Upper lobe of left lung (tissue), 6 donors: ENCODE measurements around the gene TOR4A. TPM values are rescaled to one million over a fixed set of nuclear protein-coding genes. Genes with fewer than 3 reads are reported as not detected.

Source experiments
- ATAC-seq, 2 donors: fragments of 200-7000 bp; cut with Tn5 transposase; one replicate each; pipeline ENCODE4 v1.9.1; 2022; ENCODE audit warnings: mild to moderate bottlenecking in 2 of 2, moderate library complexity in 2 of 2; ENCODE audit not compliant: low FRiP score in 2 of 2
- DNase-seq, 2 donors: peaks; one replicate each; pipeline ENCODE4 v3.0.0-alpha.2; 2019 to 2020
- H3K27ac ChIP-seq, 4 donors: fragments of 200-600 bp; sonication (generic); one replicate each; pipeline ENCODE4 v1.5.1; 2016 to 2019
- H3K27me3 ChIP-seq, 4 donors: fragments of 200-600 bp; sonication (generic); one replicate each; pipeline ENCODE4 v1.5.1; 2017 to 2019
- H3K36me3 ChIP-seq, 4 donors: fragments of 200-600 bp; sonication (generic); one replicate each; pipeline ENCODE4 v1.5.1; 2016 to 2019
- H3K4me1 ChIP-seq, 4 donors: fragments of 200-600 bp; sonication (generic); one replicate each; pipeline ENCODE4 v1.5.1; 2018 to 2019
- H3K4me3 ChIP-seq, 4 donors: fragments of 200-600 bp; sonication (generic); one replicate each; pipeline ENCODE4 v1.5.1; 2017 to 2019; ENCODE audit warnings: mild to moderate bottlenecking in 2 of 4, moderate library complexity in 1 of 4
- H3K9me3 ChIP-seq, 4 donors: fragments of 200-600 bp; sonication (generic); one replicate each; pipeline ENCODE4 v1.5.1; 2018 to 2019
- EP300 ChIP-seq, 4 donors: sonication (generic); formaldehyde crosslinking; IDR thresholded peaks; one replicate each; pipeline ENCODE4 v1.5.1; 2017; ENCODE audit warnings: antibody characterized with exemption in 4 of 4, control low read depth in 2 of 4
- POLR2A ChIP-seq, 4 donors: fragments of 450-650 bp; IDR thresholded peaks; one replicate each; pipeline ENCODE4 v1.5.1; 2016 to 2017; ENCODE audit warnings: antibody characterized with exemption in 4 of 4, mild to moderate bottlenecking in 2 of 4
- POLR2AphosphoS5 ChIP-seq, 2 donors: sonication (generic); formaldehyde crosslinking; IDR thresholded peaks; one replicate each; pipeline ENCODE4 v1.5.1; 2017; ENCODE audit warnings: antibody characterized with exemption in 2 of 2
- WGBS, 2 donors: methylation state at CpG; one replicate each; pipeline ENCODE4 v1.1.5; 2017 to 2018; 5-methylcytosine and 5-hydroxymethylcytosine counted together
- total RNA-seq, 6 donors: library from RNA; depleted of rRNA in 4 of 6; stranded (reverse); fragments of >200 nt in 4 of 6; gene quantifications; one replicate each; pipeline versions ENCODE4 v1.1.0 to v1.2.1, GENCODE V29; 2016 to 2021
- TF ChIP-seq, protein P1 (sequence below), 6 experiments: fragments of 450-650 bp in 4 of 6; fragments of 200-600 bp in 2 of 6; sonication (generic) in 2 of 6; IDR thresholded peaks; one replicate each; pipeline ENCODE4 v1.5.1; 2016 to 2019; ENCODE audit warnings: antibody characterized with exemption in 6 of 6
- donor health status: DM: no; HTN: no; CAD: no; lungs with moderate emphysema.
- donor health status: DM: no; HTN: yes; CAD: no; lungs with severe emphysema.

The TOR4A gene
- total RNA-seq, 6 donors from 2014 or later: 31.5 to 62.6 (median 39.2) TPM

DNA sequence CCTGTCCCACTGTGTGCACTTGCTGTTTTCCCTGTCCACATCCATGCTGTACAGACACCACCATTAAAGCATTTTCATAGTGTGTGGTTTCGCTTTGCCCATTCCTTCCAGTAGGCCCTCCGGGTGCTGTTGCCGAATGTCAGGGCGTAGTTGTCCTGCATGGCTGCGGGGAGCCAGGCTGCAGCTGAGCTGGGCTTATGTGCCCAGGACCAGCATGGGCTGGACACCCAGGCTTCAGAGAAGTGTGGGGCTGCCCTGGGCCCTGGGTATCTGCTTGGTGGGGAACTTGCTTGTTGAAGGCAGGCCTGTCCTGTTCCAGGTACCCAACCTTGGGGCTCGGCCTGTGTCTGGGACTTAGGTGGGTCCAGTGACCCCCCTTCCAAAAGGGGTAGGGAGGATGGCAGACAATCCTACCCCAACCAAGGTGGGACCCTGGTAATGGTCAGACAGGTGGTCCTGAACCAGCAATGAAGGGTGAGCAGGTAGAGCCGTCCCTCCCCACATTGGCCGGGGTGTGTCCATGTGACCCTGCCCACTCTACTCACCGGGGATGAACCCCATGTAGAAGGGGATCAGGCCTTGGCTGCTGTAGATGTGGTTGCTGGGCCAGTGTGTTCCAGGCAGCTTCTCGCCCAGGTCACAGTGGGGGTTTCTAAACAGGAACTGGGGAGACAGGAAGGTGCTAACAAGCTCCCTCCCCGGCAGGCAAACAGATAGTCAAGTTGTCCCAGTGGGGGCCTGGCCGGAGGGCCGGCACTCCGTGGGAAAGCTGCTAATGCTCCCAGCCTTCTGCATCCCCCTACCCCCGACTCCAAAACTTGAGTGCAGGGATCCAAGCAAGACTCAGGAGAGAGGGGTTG is 33.7 kb upstream of the TOR4A start:
- Histone ChIP-seq H3K4me3 (peak overlapping the region in 1 of 4 donors; percentile 95), H3K27me3 (no peaks in the 10 kb centered on the region), H3K9me3 (no peaks in the 10 kb centered on the region), H3K4me1 (peaks cover 24 to 59% (median 33%) of the 10 kb centered on the region in 4 donors), H3K36me3 (peaks cover 9 to 23% (median 18%) of the 10 kb centered on the region in 4 donors), H3K27ac (peak overlapping the region in 1 of 4 donors; percentile 28)
- DNase-seq (peak in 1 of 2 donors; percentile 66), ATAC-seq (no peak)
- TF ChIP-seq, protein P1, sequence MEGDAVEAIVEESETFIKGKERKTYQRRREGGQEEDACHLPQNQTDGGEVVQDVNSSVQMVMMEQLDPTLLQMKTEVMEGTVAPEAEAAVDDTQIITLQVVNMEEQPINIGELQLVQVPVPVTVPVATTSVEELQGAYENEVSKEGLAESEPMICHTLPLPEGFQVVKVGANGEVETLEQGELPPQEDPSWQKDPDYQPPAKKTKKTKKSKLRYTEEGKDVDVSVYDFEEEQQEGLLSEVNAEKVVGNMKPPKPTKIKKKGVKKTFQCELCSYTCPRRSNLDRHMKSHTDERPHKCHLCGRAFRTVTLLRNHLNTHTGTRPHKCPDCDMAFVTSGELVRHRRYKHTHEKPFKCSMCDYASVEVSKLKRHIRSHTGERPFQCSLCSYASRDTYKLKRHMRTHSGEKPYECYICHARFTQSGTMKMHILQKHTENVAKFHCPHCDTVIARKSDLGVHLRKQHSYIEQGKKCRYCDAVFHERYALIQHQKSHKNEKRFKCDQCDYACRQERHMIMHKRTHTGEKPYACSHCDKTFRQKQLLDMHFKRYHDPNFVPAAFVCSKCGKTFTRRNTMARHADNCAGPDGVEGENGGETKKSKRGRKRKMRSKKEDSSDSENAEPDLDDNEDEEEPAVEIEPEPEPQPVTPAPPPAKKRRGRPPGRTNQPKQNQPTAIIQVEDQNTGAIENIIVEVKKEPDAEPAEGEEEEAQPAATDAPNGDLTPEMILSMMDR (IDR thresholded peaks at IDR 0.05): peak in 1 of 6 experiments; percentile 7
- TF ChIP-seq EP300 (IDR thresholded peaks at IDR 0.05): no peak
- WGBS, 2 donors: 76 to 77% methylated on average over 6 to 15 of the region's 15 CpGs

DNA sequence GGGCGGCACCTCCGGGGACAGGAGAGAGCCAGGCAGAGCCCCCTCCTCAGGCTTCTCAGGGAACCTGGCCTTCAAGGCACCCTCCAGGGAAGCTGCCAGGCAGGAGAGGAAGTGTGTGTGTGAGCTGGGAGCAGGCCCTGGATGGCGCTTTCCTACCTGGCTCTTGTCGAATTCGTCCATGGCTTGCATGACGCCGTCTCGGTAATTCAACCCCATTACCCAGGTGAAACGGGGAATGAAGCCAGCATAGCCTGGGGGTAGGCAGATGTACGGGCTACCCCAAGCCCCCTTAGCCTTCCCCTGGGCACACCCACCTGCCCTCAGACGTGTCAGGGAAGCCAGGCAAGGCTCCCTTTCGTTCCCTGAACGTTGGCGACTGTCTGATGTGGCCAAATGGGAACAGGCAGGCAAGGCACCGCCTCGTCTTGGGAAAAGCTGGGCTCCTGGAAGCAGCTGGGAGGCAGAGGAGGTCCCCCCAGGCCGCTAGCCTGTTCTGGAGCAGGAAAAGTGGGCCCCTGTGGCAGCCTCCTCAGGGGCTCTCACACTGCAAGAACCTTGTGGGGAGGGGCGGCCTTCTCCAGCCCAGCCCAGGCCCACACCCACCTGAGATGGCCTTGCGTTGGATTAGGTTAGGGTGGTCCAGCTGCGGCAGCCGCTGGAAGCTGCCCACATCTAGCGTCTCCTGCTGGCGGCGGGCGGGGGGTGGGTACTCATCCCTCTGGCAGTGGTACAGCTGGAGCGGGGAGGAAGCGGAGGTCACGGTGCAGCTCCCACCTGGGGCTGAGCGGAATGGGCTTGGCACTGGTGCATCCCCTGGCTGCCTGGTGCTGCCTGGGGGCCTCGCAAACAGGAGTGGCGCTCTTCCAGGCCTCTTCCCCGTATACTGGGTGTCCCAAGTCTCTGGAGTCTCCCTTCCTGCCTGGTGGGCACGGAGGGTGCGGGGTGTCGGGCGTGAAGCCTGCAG is 32.8 kb upstream of the TOR4A start:
- 81% methylated on average over 34 of the region's 36 CpGs; no CpG with 5 or more reads in 1 of the 2 donors for WGBS, 2 donors
- DNase-seq (peak in 1 of 2 donors; percentile 71), ATAC-seq (no peak)
- Histone ChIP-seq H3K27ac (no peak overlapping the region), H3K27me3 (no peaks in the 10 kb centered on the region), H3K4me1 (peaks cover 16 to 50% (median 27%) of the 10 kb centered on the region in 4 donors), H3K9me3 (no peaks in the 10 kb centered on the region), H3K36me3 (peaks cover 9 to 23% (median 18%) of the 10 kb centered on the region in 4 donors), H3K4me3 (no peak overlapping the region)
- no peak for TF ChIP-seq EP300 (IDR thresholded peaks at IDR 0.05)
- TF ChIP-seq POLR2A (IDR thresholded peaks at IDR 0.05): no peak
- TF ChIP-seq, protein P1 (IDR thresholded peaks at IDR 0.05): no peak
- no peak for TF ChIP-seq POLR2AphosphoS5 (IDR thresholded peaks at IDR 0.05)

- H3K36me3 ChIP-seq: peaks cover 9 to 23% (median 18%) of the 10 kb centered on the region in 4 donors
- H3K9me3 ChIP-seq: no peaks in the 10 kb centered on the region
- no peaks in the 10 kb centered on the region for H3K27me3 ChIP-seq
- DNase-seq: peak in 1 of 2 donors; percentile 56
- no peak for ATAC-seq
- peaks cover 14 to 41% (median 23%) of the 10 kb centered on the region in 4 donors for H3K4me1 ChIP-seq
- H3K27ac ChIP-seq: no peak overlapping the region
- H3K4me3 ChIP-seq: no peak overlapping the region
- 92 to 93% methylated on average over 8 to 25 of the region's 25 CpGs for WGBS, 2 donors
- TF ChIP-seq, protein P1 (IDR thresholded peaks at IDR 0.05): no peak
- TF ChIP-seq POLR2AphosphoS5 (IDR thresholded peaks at IDR 0.05) (no peak), EP300 (IDR thresholded peaks at IDR 0.05) (no peak), POLR2A (IDR thresholded peaks at IDR 0.05) (no peak)
These were observed 31.8 kb upstream of the TOR4A start for GRCh38 chr9:137245450-137246421.
